ENCODE measurements around the gene SLBP.

SLBP gene

DNA sequence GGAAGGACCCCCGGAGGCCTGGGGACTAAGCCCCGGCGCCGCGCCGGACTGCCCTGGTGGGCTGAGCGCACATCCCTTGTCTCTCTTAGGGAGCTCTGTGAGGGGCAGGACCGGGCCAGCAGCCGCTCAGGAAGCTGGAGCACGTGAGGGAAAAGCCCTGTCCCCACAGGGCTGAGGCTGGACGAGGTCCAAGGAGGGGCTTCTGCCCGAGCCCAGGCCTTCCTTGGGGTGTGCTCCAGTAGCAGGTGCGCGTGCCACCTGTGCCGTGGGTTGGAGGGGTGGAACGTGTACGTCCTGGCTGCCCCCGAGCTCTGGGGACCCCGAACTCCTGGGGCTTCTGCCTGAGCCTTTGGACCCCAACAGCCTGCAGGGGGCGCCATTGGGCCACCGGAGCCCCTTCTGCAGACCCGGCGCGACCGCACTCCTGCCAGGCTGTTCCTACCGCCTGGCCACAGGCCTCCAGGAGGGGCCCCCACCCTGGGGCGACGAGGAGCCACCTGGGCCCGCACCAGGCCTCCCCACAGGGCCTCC is 36.4 kb upstream of the SLBP start:
- peak; percentile 82 for DNase-seq

DNA sequence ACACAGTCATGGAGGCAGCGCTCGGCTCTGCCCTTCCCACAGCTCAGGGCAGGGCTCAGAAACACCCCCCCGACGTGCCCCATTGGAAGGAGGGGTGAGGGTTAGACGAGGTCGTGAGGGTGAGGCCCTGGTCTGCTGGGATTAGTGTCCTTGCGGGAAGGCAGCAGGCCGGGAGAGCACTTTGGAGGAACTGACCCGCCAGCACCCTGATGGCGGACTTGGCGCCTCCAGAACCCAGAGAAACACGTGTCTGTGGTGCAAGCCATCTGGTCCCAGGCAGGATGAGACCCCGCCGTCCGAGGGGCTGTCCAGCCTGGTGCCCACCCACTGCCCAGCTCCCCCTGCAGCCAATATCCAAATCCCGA is 35.5 kb upstream of the SLBP start:
- DNase-seq = no peak

DNA sequence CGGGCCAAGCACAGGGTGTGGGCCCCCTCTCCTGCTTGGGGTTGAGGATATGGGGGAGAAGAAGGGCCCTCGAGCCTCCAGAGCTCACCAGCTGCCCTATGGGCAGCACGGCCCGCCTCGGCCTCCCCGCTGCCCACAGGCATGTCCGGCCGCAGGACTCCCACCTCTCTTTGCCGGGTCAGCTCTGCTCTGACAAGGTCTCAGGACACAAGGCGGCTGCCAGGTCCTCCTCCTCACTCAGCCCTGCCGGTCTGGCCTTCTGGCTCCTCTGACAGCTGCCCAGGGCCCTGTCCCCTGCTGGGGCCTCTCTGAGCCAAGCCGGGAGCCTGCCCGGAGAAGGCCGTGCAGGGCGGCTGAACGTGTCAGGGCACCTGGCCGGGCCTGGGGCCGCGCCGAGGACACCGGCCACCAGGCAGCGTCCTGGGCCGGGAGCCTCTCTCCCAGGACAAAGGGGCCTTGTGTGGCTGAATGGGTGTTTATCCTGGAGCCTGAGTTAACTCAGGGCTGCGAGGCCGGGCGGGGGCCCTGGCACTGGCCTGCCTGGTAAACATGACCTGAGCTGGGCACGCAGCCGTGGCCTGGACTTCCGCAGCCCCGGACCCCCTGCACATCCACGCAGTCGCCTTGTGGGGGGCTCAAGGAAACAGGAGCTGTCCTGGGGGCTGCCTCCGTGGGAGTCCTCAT is 34.9 kb upstream of the SLBP start:
- no peak for DNase-seq

DNA sequence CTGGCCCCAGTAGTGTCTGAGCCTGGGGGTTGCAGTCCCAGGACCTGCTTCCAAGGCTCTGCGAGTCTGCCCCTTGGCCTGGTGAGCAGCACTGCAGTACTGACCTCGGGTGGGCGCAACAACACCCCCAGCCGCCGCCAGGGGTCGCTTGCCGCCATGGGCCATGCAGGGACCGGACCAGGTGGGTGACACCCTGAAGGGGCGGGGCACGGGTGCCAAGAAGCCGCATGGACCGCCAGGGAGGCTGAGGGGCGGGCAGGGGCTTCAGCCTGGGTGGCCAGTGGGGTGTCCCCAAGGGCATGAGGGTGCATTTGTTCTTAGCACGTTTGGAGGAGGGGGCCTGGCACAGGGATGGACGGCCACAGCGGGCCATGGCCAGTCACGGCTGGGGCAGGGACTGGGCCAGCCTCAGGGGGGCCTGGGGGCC is 34.2 kb upstream of the SLBP start:
- peak; percentile 76 for DNase-seq

DNA sequence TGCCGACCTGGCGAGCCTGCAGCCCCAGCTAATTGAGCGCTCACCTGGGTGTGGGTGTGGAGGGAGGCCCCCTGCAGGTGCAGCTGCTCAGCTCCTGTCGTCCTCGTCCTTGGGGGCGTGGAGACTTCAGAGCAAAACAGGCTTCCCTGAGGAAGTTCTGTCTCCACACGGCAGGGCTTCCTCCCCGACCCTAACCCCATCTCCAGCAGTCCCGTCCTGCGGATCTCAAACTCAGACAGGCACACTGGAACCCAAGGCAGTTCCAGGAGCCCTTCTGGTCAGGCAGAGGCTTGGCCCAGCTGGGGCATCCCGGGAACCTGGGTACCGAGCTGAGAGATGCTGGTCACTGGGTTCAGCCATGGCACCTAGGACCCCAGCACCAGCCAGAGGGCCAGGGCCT is 33.6 kb upstream of the SLBP start:
- no peak for DNase-seq

DNA sequence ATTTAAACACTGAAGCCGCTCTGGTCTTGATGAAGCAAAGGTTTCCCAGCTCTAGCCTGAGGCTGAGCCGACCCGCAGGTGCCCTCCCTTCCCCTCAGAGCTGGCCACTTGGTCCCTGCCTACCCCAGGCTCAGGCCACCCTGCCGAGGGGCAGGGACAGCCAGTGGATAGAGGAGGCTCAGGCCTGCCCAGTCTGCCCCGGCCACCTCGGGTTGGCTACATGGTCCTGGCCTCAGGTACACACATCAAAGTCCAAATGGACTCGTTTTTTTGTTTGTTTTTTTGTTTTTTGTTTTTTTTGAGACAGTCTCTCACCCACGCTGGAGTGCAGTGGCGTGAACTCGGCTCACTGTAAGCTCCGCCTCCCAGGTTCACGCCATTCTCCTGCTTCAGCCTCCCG is 33.0 kb upstream of the SLBP start:
- no peak for DNase-seq

DNA sequence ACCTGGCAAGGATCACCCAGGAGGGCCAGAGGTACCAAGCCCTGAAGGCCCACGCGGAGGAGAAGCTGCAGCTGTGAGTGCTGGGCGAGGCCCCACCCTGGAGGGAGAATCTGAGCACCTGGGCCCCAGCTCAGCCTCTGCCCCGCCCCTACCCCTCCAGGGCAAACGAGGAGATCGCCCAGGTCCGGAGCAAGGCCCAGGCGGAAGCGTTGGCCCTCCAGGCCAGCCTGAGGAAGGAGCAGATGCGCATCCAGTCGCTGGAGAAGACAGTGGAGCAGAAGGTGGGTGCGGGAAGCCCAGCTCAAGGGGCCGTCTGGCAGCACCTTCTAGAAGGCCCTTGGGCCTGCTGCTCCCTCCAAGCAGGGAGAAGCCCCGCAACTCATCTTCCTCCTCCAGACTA is 32.4 kb upstream of the SLBP start:
- DNase-seq = no peak

DNA sequence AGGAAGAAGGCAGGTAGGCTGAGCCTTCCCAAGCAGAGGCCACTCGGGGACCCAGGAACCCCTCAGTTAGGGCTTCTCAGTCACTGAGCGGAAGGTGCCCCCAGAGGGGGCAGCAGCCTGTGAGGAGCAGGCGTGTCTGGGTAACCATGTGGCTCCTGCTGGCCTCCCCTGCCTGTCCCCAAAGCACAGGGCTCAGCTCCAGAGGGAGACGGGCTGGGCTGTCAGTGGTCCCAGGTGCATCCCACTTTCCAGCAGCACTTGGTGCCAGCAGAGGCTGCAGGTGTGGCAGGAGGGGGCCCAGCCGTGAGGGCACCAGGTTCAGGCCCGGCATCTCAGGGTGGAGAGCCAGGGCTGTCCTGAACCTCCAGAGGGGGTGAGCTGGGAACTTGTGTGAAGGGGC is 31.9 kb upstream of the SLBP start:
- no peak for DNase-seq

DNA sequence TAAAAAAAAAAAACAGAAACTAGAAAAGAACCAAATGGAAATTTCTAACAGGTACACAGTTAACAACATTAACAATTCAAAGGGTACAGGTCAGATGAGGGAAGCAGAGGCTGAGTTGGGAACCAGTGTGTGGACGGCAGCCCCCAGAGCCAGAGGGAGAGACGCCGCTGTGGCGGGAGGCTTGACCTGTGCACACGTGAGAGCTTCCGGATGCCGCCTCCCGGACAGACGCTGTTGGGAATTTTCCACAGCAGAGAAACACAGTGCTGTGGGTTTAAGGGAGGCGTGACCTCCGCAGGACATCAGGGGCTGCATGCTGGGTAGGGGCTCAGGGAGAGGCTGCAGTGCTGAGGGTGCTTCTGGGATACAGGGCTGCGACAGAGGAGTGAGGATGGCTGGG is 31.4 kb upstream of the SLBP start:
- DNase-seq = no peak

DNA sequence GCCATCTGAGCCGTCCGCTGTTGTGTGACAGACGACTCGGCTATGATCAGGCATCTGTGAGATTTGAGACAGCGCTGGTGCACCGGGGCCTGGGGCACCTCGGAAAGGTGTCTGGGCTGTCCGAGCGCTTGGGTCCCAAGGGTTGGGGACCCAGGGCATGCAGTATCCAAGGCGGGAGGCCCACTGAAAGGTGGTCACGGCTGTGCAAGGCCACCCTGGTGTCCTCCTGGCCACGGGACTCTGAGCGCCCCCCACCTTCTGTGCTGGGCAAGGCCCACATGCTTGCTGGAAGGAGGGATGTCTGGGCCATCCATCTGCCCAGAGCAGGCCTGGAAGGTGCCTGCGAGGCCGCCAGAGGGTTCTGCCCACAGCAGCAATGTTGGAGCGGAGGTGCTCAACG is 29.1 kb upstream of the SLBP start:
- no peak for DNase-seq

DNA sequence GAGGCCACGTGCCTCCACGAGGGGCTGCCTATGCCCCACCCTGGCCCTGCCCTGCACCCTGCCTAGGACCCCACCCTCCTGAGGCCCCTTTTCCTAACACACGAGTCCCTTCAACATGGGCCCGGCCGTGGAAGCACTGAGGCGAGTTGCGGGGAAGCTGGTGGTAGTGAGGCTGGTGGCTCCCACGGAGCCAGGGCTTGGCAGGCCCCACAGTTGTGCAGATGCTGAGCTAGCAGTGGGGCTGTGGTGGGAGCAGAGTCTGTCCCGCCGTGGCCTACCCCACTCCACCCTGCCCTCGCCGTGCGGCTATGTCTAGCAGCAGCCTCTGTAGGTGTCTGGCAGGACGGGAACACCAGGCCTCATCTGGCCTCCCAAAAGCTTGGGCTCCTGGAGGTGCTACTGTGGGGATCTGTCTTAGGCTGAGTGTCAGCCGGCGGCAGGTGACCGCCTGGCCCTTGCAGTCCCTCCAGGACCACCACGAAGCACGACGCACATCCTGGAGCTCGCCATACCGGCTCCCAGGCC is 28.0 kb upstream of the SLBP start:
- DNase-seq = no peak

DNA sequence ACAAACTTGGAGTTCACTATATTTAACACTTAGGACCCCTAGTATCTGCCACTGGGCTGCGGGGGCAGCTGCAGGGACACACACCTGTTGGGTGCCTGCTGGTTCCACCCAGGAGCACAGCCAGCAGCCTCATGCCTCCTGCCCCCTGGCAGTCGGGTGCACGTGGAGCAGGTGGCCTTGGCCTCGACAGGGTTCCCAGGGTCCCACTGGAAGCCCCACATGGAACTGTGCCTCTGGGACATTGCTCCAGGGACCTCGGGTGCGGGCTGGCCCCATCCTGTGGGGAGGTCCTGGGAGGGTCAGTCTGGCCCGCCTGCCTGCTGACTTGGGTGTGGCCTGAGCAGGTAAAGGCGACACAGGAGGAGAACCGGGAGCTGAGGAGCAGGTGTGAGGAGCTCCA is 27.2 kb upstream of the SLBP start:
- DNase-seq = no peak

DNA sequence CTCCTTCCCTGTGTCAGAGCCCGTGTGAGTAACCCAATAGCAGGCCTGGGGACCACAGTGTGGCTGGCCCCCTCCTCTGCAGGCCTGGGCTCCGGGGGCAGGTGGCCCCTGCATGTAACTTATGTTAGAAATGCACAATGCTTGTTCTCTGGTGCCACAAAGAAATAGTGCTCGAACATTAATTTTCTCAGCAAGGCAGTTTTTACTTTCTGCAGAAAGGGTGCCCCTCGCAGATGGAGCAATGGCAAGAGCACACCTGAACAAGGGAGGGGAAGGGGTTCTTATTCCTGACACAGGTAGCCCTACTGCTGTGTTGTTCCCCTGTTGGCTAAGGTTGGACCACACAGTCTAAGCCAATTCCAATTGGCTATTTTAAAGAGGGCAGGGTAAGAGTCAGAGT is 26.3 kb upstream of the SLBP start:
- no peak for DNase-seq

DNA sequence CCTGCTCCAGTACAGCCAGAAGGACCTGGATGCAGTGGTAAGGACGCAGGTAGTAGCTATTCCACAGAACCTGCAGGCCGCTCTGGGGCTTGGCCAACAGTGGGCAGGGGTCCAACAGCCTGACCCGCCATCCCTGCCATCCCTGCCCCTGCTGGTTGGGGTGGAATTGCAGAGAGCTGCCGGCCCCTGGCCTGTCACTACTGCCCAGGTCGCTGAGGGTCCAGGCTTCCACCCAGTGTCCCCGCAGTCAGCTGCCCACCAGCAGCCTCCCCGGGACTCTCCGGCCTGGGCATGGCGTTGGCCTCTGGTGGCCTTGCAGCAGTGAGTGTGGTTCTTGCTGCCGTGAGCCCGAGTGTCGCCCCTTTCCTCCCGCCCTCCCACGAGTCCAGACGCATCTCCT is 25.5 kb upstream of the SLBP start:
- no peak for DNase-seq

DNA sequence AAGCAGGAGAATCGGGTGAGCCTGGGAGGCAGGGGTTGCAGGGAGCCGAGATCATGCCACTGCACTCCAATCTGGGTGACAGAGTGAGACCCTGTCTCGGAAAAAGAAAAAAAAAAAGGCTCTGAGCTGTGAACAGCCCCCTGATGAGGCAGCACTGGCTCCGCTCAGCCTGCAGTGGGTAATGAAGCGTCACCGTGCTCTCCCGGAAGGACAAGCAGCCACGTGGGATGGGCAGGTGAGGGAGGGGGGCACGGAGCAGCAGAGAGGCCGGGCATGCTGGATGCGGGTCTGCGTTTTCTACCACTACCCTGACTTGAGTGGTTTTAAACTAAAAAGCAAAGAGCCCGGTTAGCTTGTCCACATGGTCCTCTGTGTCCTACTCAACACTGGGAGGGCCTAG is 24.7 kb upstream of the SLBP start:
- no peak for DNase-seq

DNA sequence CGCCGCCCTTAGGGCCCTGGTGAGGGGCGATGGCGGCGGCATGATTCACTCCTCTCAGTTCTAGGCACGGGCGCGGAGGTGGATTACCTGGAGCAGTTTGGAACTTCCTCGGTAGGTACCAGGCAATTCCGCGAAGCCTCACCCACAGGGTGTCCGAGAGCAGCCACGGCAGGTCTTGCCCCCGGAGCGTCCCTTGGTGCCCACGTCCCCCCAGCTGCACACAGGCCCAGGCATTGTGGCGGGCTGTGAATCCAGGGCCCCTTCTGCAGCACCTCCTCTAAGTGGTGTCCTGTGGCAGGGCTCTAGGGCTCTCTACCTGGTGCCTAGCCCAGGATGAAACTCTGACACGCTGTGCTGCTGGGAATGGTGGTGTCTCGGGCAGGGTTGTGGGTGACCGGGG is 23.1 kb upstream of the SLBP start:
- no peak for DNase-seq

DNA sequence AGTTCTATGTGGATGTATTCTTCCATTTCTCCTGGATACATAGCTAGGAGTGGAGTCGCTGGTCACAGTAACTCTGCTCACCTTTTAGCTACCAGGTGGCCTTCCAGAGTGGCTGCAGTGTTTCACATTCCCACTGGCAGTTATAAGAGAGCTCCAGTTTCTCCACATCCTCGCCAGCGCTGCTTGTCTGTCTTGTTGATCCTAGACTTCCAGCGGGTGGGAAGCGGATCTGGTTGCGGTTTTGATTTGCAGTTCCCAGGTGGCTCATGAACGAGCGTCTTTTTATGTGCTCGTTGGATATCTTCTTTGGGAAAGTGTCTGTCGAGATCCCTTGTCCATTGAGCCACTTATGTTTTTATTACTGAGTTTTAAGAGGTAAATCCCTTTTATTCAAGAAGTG is 20.8 kb upstream of the SLBP start:
- no peak for DNase-seq

DNA sequence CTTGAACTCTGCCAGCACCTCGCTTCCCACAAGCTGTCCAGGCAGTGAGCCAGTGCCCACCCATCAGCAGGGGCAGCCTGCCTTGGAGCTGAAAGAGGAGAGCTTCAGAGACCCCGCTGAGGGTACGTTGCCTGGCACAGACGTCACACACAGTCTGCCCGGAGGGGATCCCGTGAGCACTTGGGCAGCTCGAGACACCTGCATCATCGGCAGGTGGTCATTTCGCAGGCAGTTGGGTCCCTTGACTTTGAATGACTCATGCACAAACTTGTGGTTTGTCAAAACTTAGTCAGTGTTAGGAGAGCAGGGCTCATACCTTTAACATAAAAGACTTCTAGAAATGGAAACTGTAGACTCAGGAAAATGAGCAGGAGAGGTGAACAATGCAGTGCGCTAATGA is 19.1 kb upstream of the SLBP start:
- no peak for DNase-seq

DNA sequence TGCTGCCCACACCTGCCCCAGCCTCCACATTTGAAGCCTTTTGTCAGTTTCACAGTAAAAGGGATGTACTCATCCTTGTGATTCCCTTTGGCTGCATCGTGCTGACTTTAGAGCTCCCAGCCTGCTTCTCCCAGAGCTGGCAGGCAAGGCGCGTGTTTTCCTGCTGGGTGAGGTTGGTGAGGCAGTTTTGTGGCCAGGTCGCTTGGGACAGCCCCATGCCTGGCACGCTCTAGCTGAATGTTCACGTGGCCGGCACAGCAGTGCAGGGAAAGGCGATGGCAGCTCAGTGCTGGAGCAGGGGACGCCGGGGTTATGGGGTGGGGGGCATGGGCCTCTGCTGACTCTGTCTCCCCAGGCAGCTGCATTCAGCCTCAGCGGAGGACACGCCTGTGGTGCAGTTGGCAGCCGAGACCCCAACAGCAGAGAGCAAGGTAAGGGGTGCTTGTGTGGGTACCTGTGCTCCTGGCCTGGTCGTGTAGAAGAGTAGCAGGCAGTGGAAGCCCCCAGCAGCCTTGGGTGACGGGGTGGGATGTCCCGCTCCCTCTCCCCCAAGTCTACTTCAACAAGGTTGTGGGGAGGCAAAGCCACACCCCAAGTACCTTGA is 18.5 kb upstream of the SLBP start:
- DNase-seq = no peak

DNA sequence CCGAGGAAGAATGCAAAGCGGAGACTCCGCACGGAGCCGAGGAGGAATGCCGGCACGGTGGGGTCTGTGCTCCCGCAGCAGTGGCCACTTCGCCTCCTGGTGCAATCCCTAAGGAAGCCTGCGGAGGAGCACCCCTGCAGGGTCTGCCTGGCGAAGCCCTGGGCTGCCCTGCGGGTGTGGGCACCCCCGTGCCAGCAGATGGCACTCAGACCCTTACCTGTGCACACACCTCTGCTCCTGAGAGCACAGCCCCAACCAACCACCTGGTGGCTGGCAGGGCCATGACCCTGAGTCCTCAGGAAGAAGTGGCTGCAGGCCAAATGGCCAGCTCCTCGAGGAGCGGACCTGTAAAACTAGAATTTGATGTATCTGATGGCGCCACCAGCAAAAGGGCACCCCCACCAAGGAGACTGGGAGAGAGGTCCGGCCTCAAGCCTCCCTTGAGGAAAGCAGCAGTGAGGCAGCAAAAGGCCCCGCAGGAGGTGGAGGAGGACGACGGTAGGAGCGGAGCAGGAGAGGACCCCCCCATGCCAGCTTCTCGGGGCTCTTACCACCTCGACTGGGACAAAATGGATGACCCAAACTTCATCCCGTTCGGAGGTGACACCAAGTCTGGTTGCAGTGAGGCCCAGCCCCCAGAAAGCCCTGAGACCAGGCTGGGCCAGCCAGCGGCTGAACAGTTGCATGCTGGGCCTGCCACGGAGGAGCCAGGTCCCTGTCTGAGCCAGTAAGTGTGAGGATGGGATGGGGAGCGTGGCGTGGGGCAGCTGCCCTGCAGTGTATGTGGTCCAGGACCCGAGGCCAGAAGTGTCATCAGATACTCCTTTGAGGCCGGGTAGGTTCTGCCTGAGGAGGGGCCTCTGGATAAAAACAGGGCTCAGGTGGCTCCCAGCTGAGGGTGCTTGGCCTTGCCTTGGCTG is 16.2 kb upstream of the SLBP start:
- DNase-seq = no peak

DNA sequence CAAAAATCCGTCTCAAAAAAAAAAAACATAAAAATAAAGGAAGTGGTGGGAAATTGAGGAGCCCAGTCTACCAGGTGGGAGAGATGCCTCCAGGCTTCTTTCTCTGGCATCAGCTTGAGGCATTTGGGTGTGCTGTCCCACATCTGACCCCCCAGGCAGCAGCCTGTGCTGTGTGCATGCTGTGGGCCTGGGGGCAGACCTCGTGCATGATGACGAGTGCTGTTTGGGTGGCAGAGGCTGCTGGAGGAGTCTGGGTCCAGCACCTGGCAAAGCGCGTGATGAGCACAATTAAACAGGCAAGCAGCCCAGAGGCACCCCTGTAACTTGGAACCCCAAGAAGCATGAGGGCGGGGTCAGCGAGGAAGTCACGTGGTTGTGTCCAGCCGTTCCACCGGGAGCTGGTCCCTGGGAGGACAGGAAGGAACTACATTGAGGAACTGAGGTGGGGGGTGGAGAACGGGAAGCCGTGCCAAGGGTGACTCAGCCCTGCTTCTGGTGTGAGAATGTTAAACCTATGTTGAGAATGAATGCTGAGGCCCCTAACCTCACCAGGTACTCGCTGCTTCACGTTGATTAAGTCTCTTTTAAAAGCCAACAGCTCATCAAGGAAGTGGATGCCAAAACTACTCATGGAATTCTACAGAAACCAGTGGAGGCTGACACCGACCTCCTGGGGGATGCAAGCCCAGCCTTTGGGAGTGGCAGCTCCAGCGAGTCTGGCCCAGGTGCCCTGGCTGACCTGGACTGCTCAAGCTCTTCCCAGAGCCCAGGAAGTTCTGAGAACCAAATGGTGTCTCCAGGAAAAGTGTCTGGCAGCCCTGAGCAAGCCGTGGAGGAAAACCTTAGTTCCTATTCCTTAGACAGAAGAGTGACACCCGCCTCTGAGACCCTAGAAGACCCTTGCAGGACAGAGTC is 15.3 kb upstream of the SLBP start:
- peak; percentile 47 for DNase-seq

DNA sequence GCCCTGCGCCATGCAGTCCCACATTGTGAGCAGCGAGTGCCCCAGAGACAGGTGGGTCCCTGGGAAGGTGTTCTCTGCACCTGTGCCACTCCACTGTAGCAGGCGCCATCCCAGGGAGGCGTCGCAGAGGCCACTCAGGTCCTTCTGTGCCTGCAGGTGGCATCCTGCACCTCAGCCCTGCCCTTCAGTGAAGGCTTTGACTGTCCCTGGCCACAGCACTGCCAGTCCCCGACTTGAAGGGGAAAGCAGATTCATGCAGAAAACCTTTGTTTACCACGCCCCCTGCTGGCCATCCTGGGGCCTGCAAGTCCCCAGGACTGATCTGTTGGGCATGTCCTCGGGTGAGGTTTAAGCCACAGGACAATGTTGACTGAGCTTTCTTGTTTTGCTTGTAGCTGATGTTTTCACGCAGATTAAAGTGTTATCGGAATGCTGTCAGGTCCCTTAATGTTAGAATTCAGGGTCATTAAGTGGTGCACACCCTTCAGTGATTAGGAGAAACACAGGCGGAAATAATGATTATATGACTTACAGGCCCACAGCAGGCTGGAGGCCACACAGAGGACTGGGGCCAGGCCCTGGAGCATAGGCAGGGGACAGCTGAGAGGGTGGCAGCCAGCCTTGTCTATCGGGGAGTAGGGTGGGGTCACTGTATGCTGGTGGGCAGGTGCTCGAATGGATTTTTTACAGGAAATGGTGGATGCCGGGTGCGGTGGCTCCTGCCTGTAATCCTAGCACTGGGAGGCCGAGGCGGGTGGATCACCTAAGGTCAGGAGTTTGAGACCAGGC is 14.2 kb upstream of the SLBP start:
- DNase-seq = peak; percentile 90

All from hematopoietic multipotent progenitor cell treated with erythropoietin and hydrocortisone succinate and interleukin-3 and kit ligand, for 8 days (in vitro differentiated cells).